ENCODE results near the gene RFLNA.

DNA sequence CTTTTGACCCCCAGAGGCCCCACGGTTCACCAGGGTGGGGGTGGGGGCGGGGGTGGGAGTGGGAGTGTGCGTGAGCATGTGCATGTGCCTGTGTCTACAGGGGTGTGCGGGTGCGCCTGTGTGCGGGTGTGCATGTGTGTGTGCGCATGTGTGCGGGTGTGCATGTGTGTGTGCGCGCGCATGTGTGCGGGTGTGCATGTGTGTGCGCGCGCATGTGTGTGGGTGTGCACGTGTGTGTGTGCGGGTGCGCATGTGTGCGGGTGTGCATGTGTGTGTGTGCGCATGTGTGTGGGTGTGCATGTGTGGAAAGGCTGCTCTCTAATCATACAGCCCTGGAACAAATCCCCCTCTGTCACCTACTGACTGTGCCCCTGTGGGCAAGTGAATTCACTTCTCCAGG lies 38.8 kb downstream of the RFLNA start:
- TF ChIP-seq, protein P1, sequence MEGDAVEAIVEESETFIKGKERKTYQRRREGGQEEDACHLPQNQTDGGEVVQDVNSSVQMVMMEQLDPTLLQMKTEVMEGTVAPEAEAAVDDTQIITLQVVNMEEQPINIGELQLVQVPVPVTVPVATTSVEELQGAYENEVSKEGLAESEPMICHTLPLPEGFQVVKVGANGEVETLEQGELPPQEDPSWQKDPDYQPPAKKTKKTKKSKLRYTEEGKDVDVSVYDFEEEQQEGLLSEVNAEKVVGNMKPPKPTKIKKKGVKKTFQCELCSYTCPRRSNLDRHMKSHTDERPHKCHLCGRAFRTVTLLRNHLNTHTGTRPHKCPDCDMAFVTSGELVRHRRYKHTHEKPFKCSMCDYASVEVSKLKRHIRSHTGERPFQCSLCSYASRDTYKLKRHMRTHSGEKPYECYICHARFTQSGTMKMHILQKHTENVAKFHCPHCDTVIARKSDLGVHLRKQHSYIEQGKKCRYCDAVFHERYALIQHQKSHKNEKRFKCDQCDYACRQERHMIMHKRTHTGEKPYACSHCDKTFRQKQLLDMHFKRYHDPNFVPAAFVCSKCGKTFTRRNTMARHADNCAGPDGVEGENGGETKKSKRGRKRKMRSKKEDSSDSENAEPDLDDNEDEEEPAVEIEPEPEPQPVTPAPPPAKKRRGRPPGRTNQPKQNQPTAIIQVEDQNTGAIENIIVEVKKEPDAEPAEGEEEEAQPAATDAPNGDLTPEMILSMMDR (conservative IDR thresholded peaks at IDR 0.05; ENCODE audit: low read length), result no peak
- TF ChIP-seq EZH2phosphoT487 (IDR thresholded peaks at IDR 0.05; ENCODE audit: borderline replicate concordance), result no peak
